Astrocyte (in vitro differentiated cells and primary cell): Measurements from ENCODE around the gene WWC2. TPM values are rescaled to one million over a fixed set of nuclear protein-coding genes. Genes with fewer than 3 reads are reported as not detected.

Experiments
- DNase-seq: peaks from one replicate; pipeline ENCODE4 v3.0.0-alpha.2; 2010; ENCODE audit warnings: low read depth
- FAIRE-seq: peaks from 2 replicates; lab custom pipeline; 2011; peaks lifted over from hg19 to GRCh38; lab: Jason Lieb, UNC
- H2AFZ ChIP-seq: 2 replicates; pipeline ENCODE4 v1.6.0; 2012; ENCODE audit warnings: low read depth, low read length, inconsistent platforms
- H3K27ac ChIP-seq: 2 replicates; pipeline ENCODE4 v1.5.1; 2011; ENCODE audit warnings: low read depth, low read length, inconsistent platforms
- H3K27me3 ChIP-seq: 2 replicates; pipeline ENCODE4 v1.6.0; 2011; ENCODE audit warnings: low read length, inconsistent platforms; ENCODE audit not compliant: insufficient read depth
- H3K36me3 ChIP-seq: 2 replicates; pipeline ENCODE4 v1.5.1; 2011; ENCODE audit warnings: low read length, inconsistent platforms; ENCODE audit not compliant: insufficient read depth
- H3K4me1 ChIP-seq: 2 replicates; pipeline ENCODE4 v1.5.1; 2011; ENCODE audit warnings: low read length, inconsistent platforms; ENCODE audit not compliant: insufficient read depth
- H3K4me2 ChIP-seq: 2 replicates; pipeline ENCODE4 v1.6.0; 2012; ENCODE audit warnings: low read length, inconsistent platforms
- H3K4me3 ChIP-seq: 2 replicates; pipeline ENCODE4 v1.5.1; 2011; ENCODE audit warnings: low read depth, mild to moderate bottlenecking, low read length, inconsistent platforms; ENCODE audit not compliant: insufficient read depth
- H3K79me2 ChIP-seq: 2 replicates; pipeline ENCODE4 v1.6.0; 2012; ENCODE audit warnings: mild to moderate bottlenecking, low read length, inconsistent platforms; ENCODE audit not compliant: insufficient read depth
- H3K9ac ChIP-seq: 2 replicates; pipeline ENCODE4 v1.6.0; 2012; ENCODE audit warnings: mild to moderate bottlenecking, low read length, inconsistent platforms
- H3K9me3 ChIP-seq: 2 replicates; pipeline ENCODE4 v1.5.1; 2012; ENCODE audit warnings: low read depth, mild to moderate bottlenecking, low read length, inconsistent platforms; ENCODE audit not compliant: insufficient read depth
- H4K20me1 ChIP-seq: 2 replicates; pipeline ENCODE4 v1.6.0; 2012; ENCODE audit warnings: low read length, inconsistent platforms; ENCODE audit not compliant: insufficient read depth
- H3K27ac Mint-ChIP-seq: one replicate; pipeline ENCODE4 v1.8.0; 2021; ENCODE audit warnings: mild to moderate bottlenecking, mixed read lengths; ENCODE audit not compliant: unreplicated experiment
- H3K27me3 Mint-ChIP-seq: one replicate; pipeline ENCODE4 v1.8.0; 2021; ENCODE audit warnings: low read depth, mixed read lengths; ENCODE audit not compliant: unreplicated experiment
- H3K36me3 Mint-ChIP-seq: one replicate; pipeline ENCODE4 v1.8.0; 2021; ENCODE audit warnings: low read depth, mixed read lengths; ENCODE audit not compliant: unreplicated experiment
- H3K4me1 Mint-ChIP-seq: one replicate; pipeline ENCODE4 v1.8.0; 2021; ENCODE audit warnings: low read depth, mixed read lengths; ENCODE audit not compliant: unreplicated experiment
- H3K4me3 Mint-ChIP-seq: one replicate; pipeline ENCODE4 v1.8.0; 2021; ENCODE audit warnings: mild to moderate bottlenecking, moderate library complexity, mixed read lengths; ENCODE audit not compliant: unreplicated experiment
- H3K9me3 Mint-ChIP-seq: one replicate; pipeline ENCODE4 v1.8.0; 2021; ENCODE audit warnings: mild to moderate bottlenecking, mixed read lengths; ENCODE audit not compliant: unreplicated experiment
- CTCF ChIP-seq: IDR thresholded peaks from 2 replicates; pipeline ENCODE4 v1.5.1; 2011; ENCODE audit warnings: low read depth, mild to moderate bottlenecking, inconsistent platforms, low read length, moderate library complexity; ENCODE audit not compliant: insufficient read depth
- EZH2 ChIP-seq: IDR thresholded peaks from 2 replicates; pipeline ENCODE4 v1.6.1; 2012; ENCODE audit warnings: mild to moderate bottlenecking, low read length, inconsistent platforms; ENCODE audit not compliant: insufficient read depth
- total RNA-seq: library from RNA; stranded (reverse); gene quantifications from 2 replicates; pipeline ENCODE4 v1.2.1, GENCODE V29; 2021

WWC2 gene
- total RNA-seq, 1 donor from 2014 or later, result 62.6 TPM

GRCh38 chr4:183349673-183350072 is 250.6 kb downstream of the WWC2 start:
- peaks cover 2% of the 10 kb centered on the region for H3K36me3 Mint-ChIP-seq
- no peaks in the 10 kb centered on the region for H3K27me3 Mint-ChIP-seq
- H3K4me1 ChIP-seq, result peaks cover 25% of the 10 kb centered on the region
- no peaks in the 10 kb centered on the region for H3K9me3 ChIP-seq
- H3K4me2 ChIP-seq, result peak overlapping the region; percentile 46
- no peaks in the 10 kb centered on the region for H4K20me1 ChIP-seq
- no peaks in the 10 kb centered on the region for H3K79me2 ChIP-seq
- H3K4me3 Mint-ChIP-seq, result no peak overlapping the region
- H3K4me1 Mint-ChIP-seq, result peaks cover 8% of the 10 kb centered on the region
- no peak overlapping the region for H2AFZ ChIP-seq
- H3K9ac ChIP-seq, result peak overlapping the region; percentile 20
- H3K4me3 ChIP-seq, result no peak overlapping the region
- H3K27ac ChIP-seq, result peak overlapping the region; percentile 49
- no peak for TF ChIP-seq CTCF
- TF ChIP-seq EZH2, result no peak
- FAIRE-seq, result peak; percentile 87
- DNase-seq, result peak; percentile 75
- peaks cover 4% of the 10 kb centered on the region for H3K9me3 Mint-ChIP-seq
- no peaks in the 10 kb centered on the region for H3K27me3 ChIP-seq
- no peak overlapping the region for H3K27ac Mint-ChIP-seq
- H3K36me3 ChIP-seq, result no peaks in the 10 kb centered on the region

- Histone ChIP-seq H3K27ac (no peak overlapping the region), H3K4me2 (no peak overlapping the region), H4K20me1 (no peaks in the 10 kb centered on the region), H3K27me3 (no peaks in the 10 kb centered on the region), H2AFZ (no peak overlapping the region), H3K4me3 (no peak overlapping the region), H3K4me1 (peaks cover 31% of the 10 kb centered on the region), H3K36me3 (no peaks in the 10 kb centered on the region), H3K79me2 (no peaks in the 10 kb centered on the region), H3K9me3 (no peaks in the 10 kb centered on the region), H3K9ac (no peak overlapping the region)
- no peaks in the 10 kb centered on the region for H3K27me3 Mint-ChIP-seq
- peaks cover 1% of the 10 kb centered on the region for H3K9me3 Mint-ChIP-seq
- no peak overlapping the region for H3K27ac Mint-ChIP-seq
- H3K36me3 Mint-ChIP-seq, result peaks cover 2% of the 10 kb centered on the region
- H3K4me1 Mint-ChIP-seq, result peaks cover 8% of the 10 kb centered on the region
- no peak for TF ChIP-seq EZH2
- TF ChIP-seq CTCF, result no peak
- no peak overlapping the region for H3K4me3 Mint-ChIP-seq
- DNase-seq (no peak), FAIRE-seq (peak; percentile 47)
Observed at GRCh38 chr4:183350317-183351071, 251.4 kb downstream of the WWC2 start.

- no peak overlapping the region for H3K9ac ChIP-seq
- H3K4me3 Mint-ChIP-seq, result no peak overlapping the region
- FAIRE-seq (no peak), DNase-seq (no peak)
- H4K20me1 ChIP-seq, result no peaks in the 10 kb centered on the region
- no peak overlapping the region for H2AFZ ChIP-seq
- peaks cover 3% of the 10 kb centered on the region for H3K36me3 Mint-ChIP-seq
- no peak overlapping the region for H3K4me2 ChIP-seq
- H3K9me3 Mint-ChIP-seq, result peaks cover 9% of the 10 kb centered on the region
- H3K27ac ChIP-seq, result no peak overlapping the region
- no peaks in the 10 kb centered on the region for H3K27me3 ChIP-seq
- TF ChIP-seq EZH2 (no peak), CTCF (no peak)
- no peak overlapping the region for H3K27ac Mint-ChIP-seq
- peaks cover 35% of the 10 kb centered on the region for H3K4me1 ChIP-seq
- H3K79me2 ChIP-seq, result no peaks in the 10 kb centered on the region
- no peaks in the 10 kb centered on the region for H3K27me3 Mint-ChIP-seq
- no peaks in the 10 kb centered on the region for H3K36me3 ChIP-seq
- H3K4me3 ChIP-seq, result no peak overlapping the region
- H3K4me1 Mint-ChIP-seq, result peaks cover 7% of the 10 kb centered on the region
- H3K9me3 ChIP-seq, result no peaks in the 10 kb centered on the region
Observed at GRCh38 chr4:183352546-183352945, 253.5 kb downstream of the WWC2 start.
